ENCODE data around the gene LAMA2. TPM values are rescaled to one million over a fixed set of nuclear protein-coding genes. Genes with fewer than 3 reads are reported as not detected.

Gene LAMA2
- total and polyA plus RNA-seq, 2 experiments from 2014 or later: 0.91 to 6.4 TPM

DNA sequence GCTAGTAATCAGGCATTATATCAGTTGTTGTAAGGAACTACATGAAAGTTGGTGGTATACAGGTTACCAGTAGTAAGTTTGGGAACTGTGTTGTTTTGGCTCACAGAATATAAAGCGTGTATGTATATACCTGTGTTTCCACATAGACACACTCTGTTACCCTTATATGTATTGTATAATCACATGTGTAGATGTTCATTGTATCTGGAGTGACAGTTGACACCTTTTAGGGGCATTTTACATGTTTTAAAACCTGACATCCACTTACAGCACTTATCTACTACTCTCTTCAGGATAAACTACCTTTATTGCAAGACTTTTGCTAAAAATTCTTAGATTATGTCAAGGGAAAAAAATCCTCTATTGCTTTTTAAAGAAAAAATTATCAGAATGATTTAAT, 228.9 kb downstream of the LAMA2 start:
- no peak overlapping the region for H2AFZ ChIP-seq
- Mint-ChIP-seq H3K36me3 (ENCODE audit: low read depth) (no peaks in the 10 kb centered on the region), H3K9me3 (no peaks in the 10 kb centered on the region), H3K4me3 (no peak overlapping the region), H3K27me3 (ENCODE audit: insufficient read depth, low read depth, poor library complexity) (no peaks in the 10 kb centered on the region), H3K27ac (no peak overlapping the region), H3K4me1 (peaks cover 5% of the 10 kb centered on the region; the same call in 2 of the 3 replicates)
- H3K4me1 ChIP-seq (ENCODE audit: insufficient read depth): peaks cover 8% of the 10 kb centered on the region; the same call in 1 of the 2 replicates
- no peaks in the 10 kb centered on the region for H3F3A ChIP-seq (replicated peaks; ENCODE audit: low read depth)
- H3K9me2 ChIP-seq (ENCODE audit: insufficient read depth): no peaks in the 10 kb centered on the region
- no peaks in the 10 kb centered on the region for H4K20me1 ChIP-seq (replicated peaks; ENCODE audit: insufficient read depth)
- no peaks in the 10 kb centered on the region for H3K79me2 ChIP-seq (replicated peaks; ENCODE audit: insufficient read depth)
- TF ChIP-seq, protein P1, sequence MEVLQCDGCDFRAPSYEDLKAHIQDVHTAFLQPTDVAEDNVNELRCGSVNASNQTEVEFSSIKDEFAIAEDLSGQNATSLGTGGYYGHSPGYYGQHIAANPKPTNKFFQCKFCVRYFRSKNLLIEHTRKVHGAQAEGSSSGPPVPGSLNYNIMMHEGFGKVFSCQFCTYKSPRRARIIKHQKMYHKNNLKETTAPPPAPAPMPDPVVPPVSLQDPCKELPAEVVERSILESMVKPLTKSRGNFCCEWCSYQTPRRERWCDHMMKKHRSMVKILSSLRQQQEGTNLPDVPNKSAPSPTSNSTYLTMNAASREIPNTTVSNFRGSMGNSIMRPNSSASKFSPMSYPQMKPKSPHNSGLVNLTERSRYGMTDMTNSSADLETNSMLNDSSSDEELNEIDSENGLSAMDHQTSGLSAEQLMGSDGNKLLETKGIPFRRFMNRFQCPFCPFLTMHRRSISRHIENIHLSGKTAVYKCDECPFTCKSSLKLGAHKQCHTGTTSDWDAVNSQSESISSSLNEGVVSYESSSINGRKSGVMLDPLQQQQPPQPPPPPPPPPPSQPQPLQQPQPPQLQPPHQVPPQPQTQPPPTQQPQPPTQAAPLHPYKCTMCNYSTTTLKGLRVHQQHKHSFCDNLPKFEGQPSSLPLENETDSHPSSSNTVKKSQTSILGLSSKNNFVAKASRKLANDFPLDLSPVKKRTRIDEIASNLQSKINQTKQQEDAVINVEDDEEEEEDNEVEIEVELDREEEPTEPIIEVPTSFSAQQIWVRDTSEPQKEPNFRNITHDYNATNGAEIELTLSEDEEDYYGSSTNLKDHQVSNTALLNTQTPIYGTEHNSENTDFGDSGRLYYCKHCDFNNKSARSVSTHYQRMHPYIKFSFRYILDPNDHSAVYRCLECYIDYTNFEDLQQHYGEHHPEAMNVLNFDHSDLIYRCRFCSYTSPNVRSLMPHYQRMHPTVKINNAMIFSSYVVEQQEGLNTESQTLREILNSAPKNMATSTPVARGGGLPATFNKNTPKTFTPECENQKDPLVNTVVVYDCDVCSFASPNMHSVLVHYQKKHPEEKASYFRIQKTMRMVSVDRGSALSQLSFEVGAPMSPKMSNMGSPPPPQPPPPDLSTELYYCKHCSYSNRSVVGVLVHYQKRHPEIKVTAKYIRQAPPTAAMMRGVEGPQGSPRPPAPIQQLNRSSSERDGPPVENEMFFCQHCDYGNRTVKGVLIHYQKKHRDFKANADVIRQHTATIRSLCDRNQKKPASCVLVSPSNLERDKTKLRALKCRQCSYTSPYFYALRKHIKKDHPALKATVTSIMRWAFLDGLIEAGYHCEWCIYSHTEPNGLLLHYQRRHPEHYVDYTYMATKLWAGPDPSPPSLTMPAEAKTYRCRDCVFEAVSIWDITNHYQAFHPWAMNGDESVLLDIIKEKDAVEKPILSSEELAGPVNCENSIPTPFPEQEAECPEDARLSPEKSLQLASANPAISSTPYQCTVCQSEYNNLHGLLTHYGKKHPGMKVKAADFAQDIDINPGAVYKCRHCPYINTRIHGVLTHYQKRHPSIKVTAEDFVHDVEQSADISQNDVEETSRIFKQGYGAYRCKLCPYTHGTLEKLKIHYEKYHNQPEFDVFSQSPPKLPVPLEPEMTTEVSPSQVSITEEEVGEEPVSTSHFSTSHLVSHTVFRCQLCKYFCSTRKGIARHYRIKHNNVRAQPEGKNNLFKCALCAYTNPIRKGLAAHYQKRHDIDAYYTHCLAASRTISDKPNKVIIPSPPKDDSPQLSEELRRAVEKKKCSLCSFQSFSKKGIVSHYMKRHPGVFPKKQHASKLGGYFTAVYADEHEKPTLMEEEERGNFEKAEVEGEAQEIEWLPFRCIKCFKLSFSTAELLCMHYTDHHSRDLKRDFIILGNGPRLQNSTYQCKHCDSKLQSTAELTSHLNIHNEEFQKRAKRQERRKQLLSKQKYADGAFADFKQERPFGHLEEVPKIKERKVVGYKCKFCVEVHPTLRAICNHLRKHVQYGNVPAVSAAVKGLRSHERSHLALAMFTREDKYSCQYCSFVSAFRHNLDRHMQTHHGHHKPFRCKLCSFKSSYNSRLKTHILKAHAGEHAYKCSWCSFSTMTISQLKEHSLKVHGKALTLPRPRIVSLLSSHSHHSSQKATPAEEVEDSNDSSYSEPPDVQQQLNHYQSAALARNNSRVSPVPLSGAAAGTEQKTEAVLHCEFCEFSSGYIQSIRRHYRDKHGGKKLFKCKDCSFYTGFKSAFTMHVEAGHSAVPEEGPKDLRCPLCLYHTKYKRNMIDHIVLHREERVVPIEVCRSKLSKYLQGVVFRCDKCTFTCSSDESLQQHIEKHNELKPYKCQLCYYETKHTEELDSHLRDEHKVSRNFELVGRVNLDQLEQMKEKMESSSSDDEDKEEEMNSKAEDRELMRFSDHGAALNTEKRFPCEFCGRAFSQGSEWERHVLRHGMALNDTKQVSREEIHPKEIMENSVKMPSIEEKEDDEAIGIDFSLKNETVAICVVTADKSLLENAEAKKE (CRISPR knock-in tag; IDR thresholded peaks at IDR 0.05): no peak
- TF ChIP-seq EZH2 (IDR thresholded peaks at IDR 0.05; ENCODE audit: low read depth, unreplicated experiment) (no peak), CREB1 (CRISPR knock-in tag; IDR thresholded peaks at IDR 0.05; ENCODE audit: low read depth) (no peak), POLR2AphosphoS5 (IDR thresholded peaks at IDR 0.05; ENCODE audit: low read depth) (no peak), JUNB (IDR thresholded peaks at IDR 0.05; ENCODE audit: unreplicated experiment) (no peak), EZH2phosphoT487 (IDR thresholded peaks at IDR 0.05; ENCODE audit: unreplicated experiment) (no peak), NANOG (IDR thresholded peaks at IDR 0.05; ENCODE audit: borderline replicate concordance) (no peak), ZNF114 (CRISPR knock-in tag; IDR thresholded peaks at IDR 0.05) (no peak), ZNF331 (CRISPR knock-in tag; IDR thresholded peaks at IDR 0.05; ENCODE audit: low read depth) (no peak), STAT1 (IDR thresholded peaks at IDR 0.05; ENCODE audit: unreplicated experiment) (no peak)
- TF ChIP-seq, protein P2, sequence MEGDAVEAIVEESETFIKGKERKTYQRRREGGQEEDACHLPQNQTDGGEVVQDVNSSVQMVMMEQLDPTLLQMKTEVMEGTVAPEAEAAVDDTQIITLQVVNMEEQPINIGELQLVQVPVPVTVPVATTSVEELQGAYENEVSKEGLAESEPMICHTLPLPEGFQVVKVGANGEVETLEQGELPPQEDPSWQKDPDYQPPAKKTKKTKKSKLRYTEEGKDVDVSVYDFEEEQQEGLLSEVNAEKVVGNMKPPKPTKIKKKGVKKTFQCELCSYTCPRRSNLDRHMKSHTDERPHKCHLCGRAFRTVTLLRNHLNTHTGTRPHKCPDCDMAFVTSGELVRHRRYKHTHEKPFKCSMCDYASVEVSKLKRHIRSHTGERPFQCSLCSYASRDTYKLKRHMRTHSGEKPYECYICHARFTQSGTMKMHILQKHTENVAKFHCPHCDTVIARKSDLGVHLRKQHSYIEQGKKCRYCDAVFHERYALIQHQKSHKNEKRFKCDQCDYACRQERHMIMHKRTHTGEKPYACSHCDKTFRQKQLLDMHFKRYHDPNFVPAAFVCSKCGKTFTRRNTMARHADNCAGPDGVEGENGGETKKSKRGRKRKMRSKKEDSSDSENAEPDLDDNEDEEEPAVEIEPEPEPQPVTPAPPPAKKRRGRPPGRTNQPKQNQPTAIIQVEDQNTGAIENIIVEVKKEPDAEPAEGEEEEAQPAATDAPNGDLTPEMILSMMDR (conservative IDR thresholded peaks at IDR 0.05; ENCODE audit: low read depth in 2 of 2): no peak
- TF ChIP-seq, protein P3, sequence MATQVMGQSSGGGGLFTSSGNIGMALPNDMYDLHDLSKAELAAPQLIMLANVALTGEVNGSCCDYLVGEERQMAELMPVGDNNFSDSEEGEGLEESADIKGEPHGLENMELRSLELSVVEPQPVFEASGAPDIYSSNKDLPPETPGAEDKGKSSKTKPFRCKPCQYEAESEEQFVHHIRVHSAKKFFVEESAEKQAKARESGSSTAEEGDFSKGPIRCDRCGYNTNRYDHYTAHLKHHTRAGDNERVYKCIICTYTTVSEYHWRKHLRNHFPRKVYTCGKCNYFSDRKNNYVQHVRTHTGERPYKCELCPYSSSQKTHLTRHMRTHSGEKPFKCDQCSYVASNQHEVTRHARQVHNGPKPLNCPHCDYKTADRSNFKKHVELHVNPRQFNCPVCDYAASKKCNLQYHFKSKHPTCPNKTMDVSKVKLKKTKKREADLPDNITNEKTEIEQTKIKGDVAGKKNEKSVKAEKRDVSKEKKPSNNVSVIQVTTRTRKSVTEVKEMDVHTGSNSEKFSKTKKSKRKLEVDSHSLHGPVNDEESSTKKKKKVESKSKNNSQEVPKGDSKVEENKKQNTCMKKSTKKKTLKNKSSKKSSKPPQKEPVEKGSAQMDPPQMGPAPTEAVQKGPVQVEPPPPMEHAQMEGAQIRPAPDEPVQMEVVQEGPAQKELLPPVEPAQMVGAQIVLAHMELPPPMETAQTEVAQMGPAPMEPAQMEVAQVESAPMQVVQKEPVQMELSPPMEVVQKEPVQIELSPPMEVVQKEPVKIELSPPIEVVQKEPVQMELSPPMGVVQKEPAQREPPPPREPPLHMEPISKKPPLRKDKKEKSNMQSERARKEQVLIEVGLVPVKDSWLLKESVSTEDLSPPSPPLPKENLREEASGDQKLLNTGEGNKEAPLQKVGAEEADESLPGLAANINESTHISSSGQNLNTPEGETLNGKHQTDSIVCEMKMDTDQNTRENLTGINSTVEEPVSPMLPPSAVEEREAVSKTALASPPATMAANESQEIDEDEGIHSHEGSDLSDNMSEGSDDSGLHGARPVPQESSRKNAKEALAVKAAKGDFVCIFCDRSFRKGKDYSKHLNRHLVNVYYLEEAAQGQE (IDR thresholded peaks at IDR 0.05; ENCODE audit: unreplicated experiment): no peak
- TF ChIP-seq, protein P4, sequence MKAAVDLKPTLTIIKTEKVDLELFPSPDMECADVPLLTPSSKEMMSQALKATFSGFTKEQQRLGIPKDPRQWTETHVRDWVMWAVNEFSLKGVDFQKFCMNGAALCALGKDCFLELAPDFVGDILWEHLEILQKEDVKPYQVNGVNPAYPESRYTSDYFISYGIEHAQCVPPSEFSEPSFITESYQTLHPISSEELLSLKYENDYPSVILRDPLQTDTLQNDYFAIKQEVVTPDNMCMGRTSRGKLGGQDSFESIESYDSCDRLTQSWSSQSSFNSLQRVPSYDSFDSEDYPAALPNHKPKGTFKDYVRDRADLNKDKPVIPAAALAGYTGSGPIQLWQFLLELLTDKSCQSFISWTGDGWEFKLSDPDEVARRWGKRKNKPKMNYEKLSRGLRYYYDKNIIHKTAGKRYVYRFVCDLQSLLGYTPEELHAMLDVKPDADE (IDR thresholded peaks at IDR 0.05): no peak
- H3K27me3 ChIP-seq (ENCODE audit: insufficient read depth): no peaks in the 10 kb centered on the region
- DNase-seq (ENCODE audit: low spot score) (no peak), ATAC-seq (no peak)
- no peak overlapping the region for H3K4me3 ChIP-seq
- no peak overlapping the region for H3K27ac ChIP-seq (ENCODE audit: low read depth)
- H3K36me3 ChIP-seq (ENCODE audit: insufficient read depth): no peaks in the 10 kb centered on the region
- no peak overlapping the region for H3K4me2 ChIP-seq
